ENCODE results near the gene ZFR2. TPM values are rescaled to one million over a fixed set of nuclear protein-coding genes. Genes with fewer than 3 reads are reported as not detected.
A peak's percentile ranks its signal among the peaks of the same experiment; 100 is the strongest.

ZFR2 gene
- polyA plus RNA-seq, 1 of the 3 experiments (the other 2 are of a cell fraction), result 0.44 TPM

DNA sequence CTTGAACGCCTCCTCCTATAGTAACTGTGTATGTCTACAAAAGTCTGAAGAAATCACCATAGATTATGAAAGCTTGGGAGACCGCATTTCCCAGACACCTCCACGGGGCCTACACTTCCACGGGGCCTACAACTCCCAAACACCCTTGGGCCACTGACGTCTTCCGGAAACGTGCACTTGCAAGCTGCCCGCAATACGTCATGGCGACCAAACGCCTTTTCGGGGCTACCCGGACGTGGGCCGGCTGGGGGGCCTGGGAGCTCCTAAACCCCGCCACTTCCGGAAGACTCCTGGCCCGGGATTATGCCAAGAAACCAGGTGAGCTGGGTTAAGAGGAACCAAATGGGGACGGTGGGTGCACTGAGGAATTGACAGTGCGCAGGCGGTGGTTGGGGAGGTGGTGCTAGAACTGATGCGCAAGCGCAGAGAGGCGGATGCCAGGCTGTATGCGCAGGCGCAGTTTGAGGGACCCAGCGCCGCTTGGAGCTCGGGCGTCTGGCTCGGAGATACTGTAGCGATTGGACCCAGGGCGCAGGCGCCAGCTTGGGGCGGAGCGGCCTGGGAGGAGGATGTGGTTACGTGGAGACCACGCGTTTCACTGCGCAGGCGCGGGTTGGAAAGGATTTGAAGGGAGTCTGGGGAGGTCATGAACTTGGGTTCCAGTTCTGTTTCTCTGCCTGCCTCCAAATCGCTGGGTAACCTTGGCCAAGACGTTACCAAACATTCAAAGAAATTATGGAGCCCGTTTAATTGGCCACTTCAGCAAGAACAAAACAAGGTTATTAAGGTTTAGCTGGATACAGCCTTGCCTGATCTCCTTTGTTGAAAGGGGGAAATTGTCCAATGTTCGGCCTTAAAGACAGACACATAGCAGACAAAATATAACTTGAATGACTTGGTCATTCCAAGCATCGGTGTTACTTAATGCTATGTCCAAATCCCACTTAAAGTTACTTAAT, 106.1 kb downstream of the ZFR2 start, which contains the start of gene MRPL54:
MRPL54 (plus strand) TSS at position 182 of the 959 bp plus-strand sequence; CDS start at position 201, 19 bp downstream.
- H3K79me2 ChIP-seq (ENCODE audit: insufficient read depth), result peaks cover 36% of the 10 kb centered on the region
- H3K9me2 ChIP-seq, result no peaks in the 10 kb centered on the region
- peak within 1 kb of the TSS; percentile 96 for H3K9ac ChIP-seq
- H3K27me3 ChIP-seq (ENCODE audit: insufficient read depth), result no peaks in the 10 kb centered on the region
- no peaks in the 10 kb centered on the region for H3K9me3 ChIP-seq
- H3F3A ChIP-seq (replicated peaks; ENCODE audit: insufficient read depth), result no peaks in the 10 kb centered on the region
- peaks cover 3 to 14% of the 10 kb centered on the region in 2 experiments for H3K36me3 ChIP-seq (replicated peaks in 1 of 2; ENCODE audit: control insufficient read depth in 1 of 2, insufficient read depth in 2 of 2, low read length in 1 of 2)
- H3K4me2 ChIP-seq, result peak within 1 kb of the TSS; percentile 92
- no peaks in the 10 kb centered on the region for H4K20me1 ChIP-seq (ENCODE audit: insufficient read depth)
- CTCF ChIA-PET, result interaction anchor here (0.6 to 2.5 kb wide), 12 partner anchors 9 to 411 kb away, joined by 3 to 13 read pairs (median 4); partner anchors contain the start of gene RAX2
- H3K27ac ChIP-seq (ENCODE audit: low read depth in 2 of 2, low read length in 1 of 2), result peak within 1 kb of the TSS; percentile 95 to 96
- POLR2A ChIA-PET, result interaction anchor here (0.6 to 1.7 kb wide), 16 partner anchors 10 to 812 kb away, joined by 3 to 8 read pairs (median 4); partner anchors contain the start of genes ATCAY, EEF2 and MFSD12
- 7% methylated on average over 25 of the region's 47 CpGs for WGBS (ENCODE audit: low lambda C conversion rate)
- peak within 1 kb of the TSS; percentile 90 for H2AFZ ChIP-seq (ENCODE audit: low read depth)
- peaks cover 7 to 9% of the 10 kb centered on the region in 2 experiments; a peak in 2 of 4 replicates for H3K4me1 ChIP-seq (ENCODE audit: control insufficient read depth in 1 of 2, insufficient read depth in 2 of 2, low read depth in 1 of 2, low read length in 1 of 2)
- DNase-seq, result peak; percentile 99
- H3K4me3 ChIP-seq (ENCODE audit: low read depth in 2 of 2, low read length in 1 of 2), result peak within 1 kb of the TSS; percentile 73 to 94
- TF ChIP-seq EP300 (IDR thresholded peaks at IDR 0.05; ENCODE audit: borderline replicate concordance in 1 of 2, low read depth in 1 of 2, low read length in 1 of 2) (no peak), EZH2phosphoT487 (IDR thresholded peaks at IDR 0.05; ENCODE audit: borderline replicate concordance, low read depth) (no peak), MXI1 (IDR thresholded peaks at IDR 0.05; ENCODE audit: low read depth, low read length) (peak; percentile 90), TEAD4 (IDR thresholded peaks at IDR 0.05; ENCODE audit: borderline replicate concordance, insufficient read depth) (no peak), MEF2A (IDR thresholded peaks at IDR 0.05; ENCODE audit: borderline replicate concordance, low read depth) (no peak), JUND (IDR thresholded peaks at IDR 0.05) (no peak), FOSL2 (IDR thresholded peaks at IDR 0.05; ENCODE audit: borderline replicate concordance, low read depth) (no peak), TAF1 (IDR thresholded peaks at IDR 0.05; ENCODE audit: borderline replicate concordance, low read depth, low read length) (peak; percentile 88), CHD2 (IDR thresholded peaks at IDR 0.05; ENCODE audit: low read length, partially characterized antibody) (peak; percentile 74), RXRA (IDR thresholded peaks at IDR 0.05; ENCODE audit: borderline replicate concordance, low read depth) (no peak), RAD21 (IDR thresholded peaks at IDR 0.05; ENCODE audit: low read length) (no peak), YY1 (IDR thresholded peaks at IDR 0.05; ENCODE audit: low read depth) (peak; percentile 89), TCF12 (IDR thresholded peaks at IDR 0.05) (no peak), GATA2 (CRISPR knock-in tag; IDR thresholded peaks at IDR 0.05) (no peak), NFIC (IDR thresholded peaks at IDR 0.05; ENCODE audit: borderline replicate concordance) (no peak), POLR2AphosphoS5 (IDR thresholded peaks at IDR 0.05; ENCODE audit: low read depth, low read length) (peak; percentile 97), GABPA (IDR thresholded peaks at IDR 0.05; ENCODE audit: low read depth) (peak; percentile 86), RFX5 (IDR thresholded peaks at IDR 0.05; ENCODE audit: low read length) (peak; percentile 18; the same call in 1 of the 2 replicates), FOXM1 (IDR thresholded peaks at IDR 0.05; ENCODE audit: low read depth) (no peak), SIN3A (IDR thresholded peaks at IDR 0.05; ENCODE audit: borderline replicate concordance, low read depth, low read length) (peak; percentile 47; the same call in 1 of the 2 replicates), ELF1 (IDR thresholded peaks at IDR 0.05) (peak; percentile 91)
- TF ChIP-seq, protein P1, sequence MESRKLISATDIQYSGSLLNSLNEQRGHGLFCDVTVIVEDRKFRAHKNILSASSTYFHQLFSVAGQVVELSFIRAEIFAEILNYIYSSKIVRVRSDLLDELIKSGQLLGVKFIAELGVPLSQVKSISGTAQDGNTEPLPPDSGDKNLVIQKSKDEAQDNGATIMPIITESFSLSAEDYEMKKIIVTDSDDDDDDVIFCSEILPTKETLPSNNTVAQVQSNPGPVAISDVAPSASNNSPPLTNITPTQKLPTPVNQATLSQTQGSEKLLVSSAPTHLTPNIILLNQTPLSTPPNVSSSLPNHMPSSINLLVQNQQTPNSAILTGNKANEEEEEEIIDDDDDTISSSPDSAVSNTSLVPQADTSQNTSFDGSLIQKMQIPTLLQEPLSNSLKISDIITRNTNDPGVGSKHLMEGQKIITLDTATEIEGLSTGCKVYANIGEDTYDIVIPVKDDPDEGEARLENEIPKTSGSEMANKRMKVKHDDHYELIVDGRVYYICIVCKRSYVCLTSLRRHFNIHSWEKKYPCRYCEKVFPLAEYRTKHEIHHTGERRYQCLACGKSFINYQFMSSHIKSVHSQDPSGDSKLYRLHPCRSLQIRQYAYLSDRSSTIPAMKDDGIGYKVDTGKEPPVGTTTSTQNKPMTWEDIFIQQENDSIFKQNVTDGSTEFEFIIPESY (IDR thresholded peaks at IDR 0.05; ENCODE audit: borderline replicate concordance, low read depth), result no peak
- TF ChIP-seq, protein P2, sequence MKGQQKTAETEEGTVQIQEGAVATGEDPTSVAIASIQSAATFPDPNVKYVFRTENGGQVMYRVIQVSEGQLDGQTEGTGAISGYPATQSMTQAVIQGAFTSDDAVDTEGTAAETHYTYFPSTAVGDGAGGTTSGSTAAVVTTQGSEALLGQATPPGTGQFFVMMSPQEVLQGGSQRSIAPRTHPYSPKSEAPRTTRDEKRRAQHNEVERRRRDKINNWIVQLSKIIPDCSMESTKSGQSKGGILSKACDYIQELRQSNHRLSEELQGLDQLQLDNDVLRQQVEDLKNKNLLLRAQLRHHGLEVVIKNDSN (IDR thresholded peaks at IDR 0.05; ENCODE audit: borderline replicate concordance, low read depth), result no peak
- TF ChIP-seq, protein P3, sequence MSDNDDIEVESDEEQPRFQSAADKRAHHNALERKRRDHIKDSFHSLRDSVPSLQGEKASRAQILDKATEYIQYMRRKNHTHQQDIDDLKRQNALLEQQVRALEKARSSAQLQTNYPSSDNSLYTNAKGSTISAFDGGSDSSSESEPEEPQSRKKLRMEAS (IDR thresholded peaks at IDR 0.05; ENCODE audit: low read depth), result peak; percentile 79
- TF ChIP-seq, protein P4, sequence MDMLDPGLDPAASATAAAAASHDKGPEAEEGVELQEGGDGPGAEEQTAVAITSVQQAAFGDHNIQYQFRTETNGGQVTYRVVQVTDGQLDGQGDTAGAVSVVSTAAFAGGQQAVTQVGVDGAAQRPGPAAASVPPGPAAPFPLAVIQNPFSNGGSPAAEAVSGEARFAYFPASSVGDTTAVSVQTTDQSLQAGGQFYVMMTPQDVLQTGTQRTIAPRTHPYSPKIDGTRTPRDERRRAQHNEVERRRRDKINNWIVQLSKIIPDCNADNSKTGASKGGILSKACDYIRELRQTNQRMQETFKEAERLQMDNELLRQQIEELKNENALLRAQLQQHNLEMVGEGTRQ (IDR thresholded peaks at IDR 0.05; ENCODE audit: borderline replicate concordance, low read depth, low read length), result no peak
- TF ChIP-seq, protein P5, sequence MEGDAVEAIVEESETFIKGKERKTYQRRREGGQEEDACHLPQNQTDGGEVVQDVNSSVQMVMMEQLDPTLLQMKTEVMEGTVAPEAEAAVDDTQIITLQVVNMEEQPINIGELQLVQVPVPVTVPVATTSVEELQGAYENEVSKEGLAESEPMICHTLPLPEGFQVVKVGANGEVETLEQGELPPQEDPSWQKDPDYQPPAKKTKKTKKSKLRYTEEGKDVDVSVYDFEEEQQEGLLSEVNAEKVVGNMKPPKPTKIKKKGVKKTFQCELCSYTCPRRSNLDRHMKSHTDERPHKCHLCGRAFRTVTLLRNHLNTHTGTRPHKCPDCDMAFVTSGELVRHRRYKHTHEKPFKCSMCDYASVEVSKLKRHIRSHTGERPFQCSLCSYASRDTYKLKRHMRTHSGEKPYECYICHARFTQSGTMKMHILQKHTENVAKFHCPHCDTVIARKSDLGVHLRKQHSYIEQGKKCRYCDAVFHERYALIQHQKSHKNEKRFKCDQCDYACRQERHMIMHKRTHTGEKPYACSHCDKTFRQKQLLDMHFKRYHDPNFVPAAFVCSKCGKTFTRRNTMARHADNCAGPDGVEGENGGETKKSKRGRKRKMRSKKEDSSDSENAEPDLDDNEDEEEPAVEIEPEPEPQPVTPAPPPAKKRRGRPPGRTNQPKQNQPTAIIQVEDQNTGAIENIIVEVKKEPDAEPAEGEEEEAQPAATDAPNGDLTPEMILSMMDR (IDR thresholded peaks at IDR 0.05), result no peak
